ENCODE measurements around the gene CLDN15.
"Not testable (repeated sequence)": the region's sequence is repeated elsewhere in the genome, so short reads cannot be mapped to it uniquely, and the experiment has no call there.

CLDN15 gene, protein sequence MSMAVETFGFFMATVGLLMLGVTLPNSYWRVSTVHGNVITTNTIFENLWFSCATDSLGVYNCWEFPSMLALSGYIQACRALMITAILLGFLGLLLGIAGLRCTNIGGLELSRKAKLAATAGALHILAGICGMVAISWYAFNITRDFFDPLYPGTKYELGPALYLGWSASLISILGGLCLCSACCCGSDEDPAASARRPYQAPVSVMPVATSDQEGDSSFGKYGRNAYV

GRCh38 chr7:101237206-101238067 is at the start of gene CLDN15:
CLDN15 (minus strand) TSS chr7:101237802; CDS start chr7:101237581, 221 bp downstream.
- no peak for DNase-seq

DNA sequence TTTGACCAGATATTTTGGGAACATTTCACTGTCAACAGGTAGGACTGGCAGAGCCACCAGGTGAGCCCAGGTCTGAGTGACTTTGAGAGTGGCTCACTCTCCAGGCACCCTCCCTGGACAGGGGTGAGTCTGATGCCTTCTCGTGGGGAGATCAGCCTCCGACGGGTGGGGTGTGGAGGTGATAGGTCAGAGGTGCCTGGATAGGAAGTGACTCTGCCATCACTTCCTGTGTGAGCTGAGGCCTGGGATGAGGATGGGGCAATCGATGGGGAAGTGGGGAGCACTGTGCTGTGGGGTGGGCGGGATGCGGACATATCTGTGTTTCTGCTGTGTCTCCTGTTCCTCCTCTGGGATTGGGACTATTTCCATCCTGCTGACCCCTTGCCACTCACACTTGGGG is 49.4 kb upstream of the CLDN15 start:
- DNase-seq, result no peak

- DNase-seq, result not testable (repeated sequence)
Observed at GRCh38 chr7:101285880-101286279, 48.3 kb upstream of the CLDN15 start.

DNA sequence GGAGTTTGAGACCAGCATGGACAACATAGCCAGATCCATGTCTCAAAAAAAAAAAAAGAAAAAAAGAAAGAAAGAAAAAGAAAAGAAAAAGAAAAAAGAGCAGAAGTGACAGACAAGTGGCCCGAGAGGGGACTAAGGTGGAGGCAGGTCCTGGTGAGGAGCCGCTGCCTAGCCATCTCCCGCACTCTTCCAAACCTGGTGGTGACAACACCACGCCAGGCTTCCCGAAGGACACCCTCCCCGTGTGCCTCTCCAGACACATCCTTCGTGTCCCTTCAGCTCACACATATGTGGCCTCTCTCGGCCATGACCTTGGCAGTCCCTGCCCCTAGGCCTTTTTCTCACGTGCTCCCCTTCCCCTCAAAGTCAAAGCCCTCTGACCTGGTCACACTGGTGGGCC is 47.6 kb upstream of the CLDN15 start:
- DNase-seq, result no peak

DNA sequence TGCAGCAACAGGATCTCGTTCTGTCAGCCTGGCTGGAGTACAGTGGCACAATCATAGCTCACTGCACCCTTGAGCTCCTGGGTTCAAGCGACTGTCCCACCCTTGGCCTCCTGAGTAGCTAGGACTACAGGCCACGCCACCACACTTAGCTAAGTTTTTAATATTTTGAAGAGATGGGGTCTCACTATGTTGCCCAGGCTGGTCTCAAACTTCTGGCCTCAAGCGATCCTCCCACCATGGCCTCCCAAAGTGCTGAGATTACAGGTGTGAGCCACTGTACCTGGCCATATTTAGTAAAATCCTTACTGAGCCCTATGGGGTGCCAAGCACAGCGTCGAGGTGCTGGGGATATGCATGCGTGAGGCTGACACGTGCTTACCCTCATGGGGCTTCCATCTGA is 43.3 kb upstream of the CLDN15 start:
- not testable (repeated sequence) for DNase-seq

GRCh38 chr7:101278461-101279292 is 41.1 kb upstream of the CLDN15 start:
- DNase-seq, result no peak

- DNase-seq, result no peak
Observed at GRCh38 chr7:101277155-101277554, 39.6 kb upstream of the CLDN15 start.

- DNase-seq, result no peak
Observed at GRCh38 chr7:101273206-101273605, 35.6 kb upstream of the CLDN15 start.

GRCh38 chr7:101271021-101271420 is 33.4 kb upstream of the CLDN15 start:
- DNase-seq, result no peak

GRCh38 chr7:101269664-101270063 is 32.1 kb upstream of the CLDN15 start:
- no peak for DNase-seq

DNA sequence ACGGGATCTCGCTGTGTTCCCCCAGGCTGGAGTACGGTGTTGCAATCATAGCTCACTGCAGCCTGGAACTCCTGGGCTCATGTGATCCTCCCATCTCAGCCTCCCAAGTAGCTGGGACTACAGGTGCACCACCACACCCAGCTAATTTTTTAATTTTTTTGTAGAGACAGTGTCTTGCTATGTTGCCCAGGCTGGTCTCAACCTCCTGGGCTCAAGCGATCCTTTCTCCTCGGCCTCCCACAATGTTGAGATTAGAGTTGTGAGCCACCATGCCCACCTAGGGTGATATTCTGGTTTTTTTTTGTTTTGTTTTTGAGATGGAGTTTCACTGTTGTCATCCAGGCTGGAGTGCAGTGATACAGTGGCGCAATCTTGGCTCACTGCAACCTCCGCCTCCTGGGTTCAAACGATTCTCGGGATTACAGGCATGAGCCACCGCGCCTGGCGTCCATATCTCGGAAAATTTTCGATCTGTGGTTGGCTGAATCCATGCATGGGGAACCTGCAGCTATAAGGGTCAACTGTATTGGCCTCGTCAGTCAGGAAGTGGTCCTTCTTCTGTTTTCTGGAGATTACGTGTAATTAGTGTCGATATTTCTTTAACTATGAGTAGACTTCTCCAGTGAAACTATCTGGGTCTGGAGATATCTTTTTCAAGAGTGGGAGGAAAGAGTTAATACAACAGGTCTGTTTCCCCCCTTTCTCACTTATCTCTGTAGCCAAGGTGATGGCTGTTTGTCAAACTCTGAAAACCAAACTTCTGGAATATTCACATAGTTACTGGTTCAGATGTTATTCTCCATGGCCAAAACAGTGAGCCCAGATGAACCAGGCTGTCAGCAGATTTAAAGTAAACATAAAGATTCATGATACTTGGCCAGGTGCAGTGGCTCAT is 28.3 kb upstream of the CLDN15 start:
- no peak for DNase-seq

DNA sequence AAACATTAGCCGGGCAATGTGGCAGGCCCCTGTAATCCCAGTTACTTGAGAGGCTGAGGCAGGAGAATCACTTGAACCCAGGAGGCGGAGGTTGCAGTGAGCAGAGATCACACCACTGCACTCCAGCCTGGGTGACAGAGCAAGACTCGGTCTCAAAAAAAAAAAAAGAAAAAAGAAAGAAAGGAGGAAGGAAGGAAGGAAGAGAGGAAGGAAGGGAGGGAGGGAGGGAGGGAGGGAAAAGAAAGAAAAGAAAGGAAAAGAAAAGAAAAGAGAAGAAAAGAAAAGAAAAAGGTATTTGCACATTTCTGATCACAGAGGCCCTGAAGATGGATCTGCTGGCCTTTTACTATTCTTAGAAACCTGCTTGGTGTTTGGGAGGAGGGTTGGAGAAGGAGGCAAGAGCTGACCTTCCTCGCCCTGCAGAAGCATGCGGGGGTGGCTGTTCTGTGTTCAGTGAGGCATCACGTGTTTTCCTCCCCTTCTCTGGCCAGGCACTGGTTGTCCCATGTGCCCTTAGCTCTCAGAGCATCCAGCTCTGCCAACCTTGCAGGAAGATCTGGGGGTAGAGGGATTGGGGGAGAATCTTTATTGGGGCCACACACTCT is 26.6 kb upstream of the CLDN15 start:
- not testable (repeated sequence) for DNase-seq

DNA sequence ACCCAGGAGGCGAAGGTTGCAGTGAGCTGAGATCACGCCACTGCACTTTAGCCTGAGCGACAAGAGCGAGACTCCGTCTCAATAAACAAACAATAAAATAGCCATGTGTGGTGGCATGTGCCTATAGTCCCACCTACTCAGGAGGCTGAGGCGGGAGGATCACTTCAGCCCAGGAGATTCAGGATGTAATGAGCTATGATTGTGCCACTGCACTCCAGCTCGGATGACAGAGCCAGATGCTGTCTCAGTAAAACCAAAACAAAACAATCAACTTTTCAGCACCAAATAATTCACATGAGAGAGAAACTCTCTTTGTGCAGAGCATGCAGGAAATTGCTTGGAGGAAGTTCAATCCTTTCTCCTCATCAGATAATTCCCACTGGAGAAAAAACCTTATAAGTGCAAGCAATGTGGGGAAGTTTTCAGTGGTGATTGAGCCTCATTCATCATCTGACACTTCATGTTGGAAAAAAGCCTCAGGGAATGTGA is 20.7 kb upstream of the CLDN15 start:
- no peak for DNase-seq

GRCh38 chr7:101255796-101256195 is 18.2 kb upstream of the CLDN15 start:
- DNase-seq, result no peak

GRCh38 chr7:101253199-101253598 is 15.6 kb upstream of the CLDN15 start:
- DNase-seq, result not testable (repeated sequence)

GRCh38 chr7:101251871-101252659 is 14.5 kb upstream of the CLDN15 start:
- peak; percentile 98 for DNase-seq

GRCh38 chr7:101250324-101250723 is 12.7 kb upstream of the CLDN15 start:
- DNase-seq, result no peak

- no peak for DNase-seq
Observed at GRCh38 chr7:101248276-101248675, 10.7 kb upstream of the CLDN15 start.

DNA sequence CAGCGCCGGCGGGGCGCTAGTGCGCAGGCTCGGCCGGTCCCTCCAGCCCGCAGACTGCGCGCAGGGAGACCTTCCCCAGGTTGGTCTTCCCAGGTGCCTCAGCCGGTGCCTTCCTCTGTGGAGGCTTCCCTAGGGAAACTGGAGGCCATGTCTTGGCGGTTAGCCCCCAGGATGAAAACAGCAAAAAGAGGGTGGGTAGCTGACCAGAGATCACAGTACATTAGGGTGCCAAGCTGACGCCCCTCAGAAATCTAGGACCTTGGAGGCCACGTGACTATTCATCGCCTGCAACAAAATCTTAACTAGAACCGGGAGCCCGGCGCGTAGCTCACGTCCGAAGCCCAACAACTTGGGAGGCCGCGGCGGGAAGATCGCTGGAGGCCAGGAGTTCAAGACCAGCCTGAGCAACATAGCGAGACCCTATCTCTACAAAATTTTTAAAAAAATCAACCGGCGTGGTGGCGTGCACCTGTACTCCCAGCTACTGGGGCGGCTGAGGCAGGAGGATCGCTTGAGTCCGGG is 7.6 kb upstream of the CLDN15 start:
- DNase-seq, result no peak

DNA sequence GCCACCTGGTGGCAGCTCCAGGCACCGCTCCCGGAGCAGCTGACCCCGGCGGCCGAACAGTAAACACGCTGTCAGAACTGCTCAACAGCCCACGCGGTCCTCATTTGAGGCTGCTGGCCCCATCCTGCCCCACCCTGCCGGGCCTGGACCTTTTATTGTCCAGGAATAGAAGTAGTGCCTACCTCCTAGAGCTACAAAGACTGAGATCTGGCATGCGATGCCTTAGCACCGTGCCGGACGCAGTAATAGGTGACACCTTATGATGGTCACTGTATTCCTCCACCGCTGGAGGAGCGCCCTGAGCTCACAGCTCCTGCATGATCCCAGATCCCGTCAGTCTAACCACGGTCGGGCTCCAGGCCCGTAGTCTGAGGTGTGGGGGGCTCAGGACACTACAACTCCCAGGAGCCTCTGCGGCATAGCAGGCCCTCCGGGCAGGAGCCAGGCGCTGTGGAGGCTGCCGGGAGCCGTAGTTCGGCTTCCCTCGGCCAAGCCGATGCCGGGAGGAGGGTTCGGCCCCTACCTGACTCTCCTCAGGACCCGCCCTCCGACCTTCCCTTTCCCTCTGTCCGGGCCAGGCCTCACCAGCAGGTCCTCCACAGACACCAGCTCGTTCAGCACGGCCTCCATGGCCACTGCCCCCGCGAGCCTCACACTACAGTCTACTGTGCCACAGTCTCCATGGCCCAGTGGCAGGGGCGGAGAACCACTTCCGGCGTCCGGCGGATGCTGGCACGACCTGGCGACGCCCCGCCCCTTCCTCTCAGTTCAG is 7.0 kb upstream of the CLDN15 start, which contains the start of gene FIS1:
FIS1 (minus strand) TSS at position 707 of the 772 bp plus-strand sequence; CDS start at position 630, 77 bp downstream.
- DNase-seq, result peak; percentile 95

All from activated T-cell treated with anti-CD3 and anti-CD28 coated beads, Interleukin-2, amount 50 U/mL, for 1 hour (primary cell).